Nephron (organoid): ENCODE data around the gene NOX4.

ENCODE experiments used
- H3K27ac Mint-ChIP-seq, 3 experiments: 2 replicates each; pipeline ENCODE4 v1.8.0; 2020; ENCODE audit warnings: mixed read lengths in 3 of 3, mild to moderate bottlenecking in 2 of 3, moderate library complexity in 1 of 3
- H3K27me3 Mint-ChIP-seq: 2 replicates; pipeline ENCODE4 v1.8.0; 2021; ENCODE audit warnings: low read depth, mild to moderate bottlenecking, moderate library complexity, mixed read lengths
- H3K36me3 Mint-ChIP-seq: 2 replicates; pipeline ENCODE4 v1.8.0; 2020; ENCODE audit warnings: low read depth, mixed read lengths
- H3K4me1 Mint-ChIP-seq: 2 replicates; pipeline ENCODE4 v1.8.0; 2020; ENCODE audit warnings: mixed read lengths
- H3K4me3 Mint-ChIP-seq, 3 experiments: 2 replicates each; pipeline ENCODE4 v1.8.0; 2020; ENCODE audit warnings: mild to moderate bottlenecking in 3 of 3, mixed read lengths in 3 of 3, moderate library complexity in 2 of 3
- H3K9me3 Mint-ChIP-seq: 2 replicates; pipeline ENCODE4 v1.8.0; 2020; ENCODE audit warnings: mixed read lengths
- TF ChIP-seq, protein P1 (sequence below), 3 experiments: fragments of 200-600 bp; sonication (generic); IDR thresholded peaks; one replicate each; pipeline ENCODE4 v1.5.0; 2021; ENCODE audit warnings: antibody characterized with exemption in 3 of 3; ENCODE audit not compliant: unreplicated experiment in 3 of 3

Gene NOX4

DNA sequence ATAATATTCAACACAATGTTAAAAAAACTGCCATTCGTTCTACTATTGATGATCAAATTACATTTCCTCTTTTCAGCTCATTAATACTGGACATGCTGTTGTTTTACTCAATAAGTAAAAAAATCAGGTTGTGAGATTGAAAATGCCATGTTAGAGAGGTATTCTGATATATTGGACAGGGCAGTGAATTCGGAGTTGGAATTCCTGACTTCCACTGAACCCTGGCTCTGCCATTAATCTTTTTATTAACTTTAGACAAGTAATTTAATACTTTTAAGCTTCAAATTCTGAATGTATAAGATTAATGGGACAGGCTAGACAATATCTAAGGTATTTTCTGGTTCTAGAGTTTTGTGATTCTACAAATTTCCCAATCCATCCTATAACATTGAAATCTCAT lies 12.2 kb upstream of the NOX4 start:
- no peaks in the 10 kb centered on the region for H3K27me3 Mint-ChIP-seq
- no peaks in the 10 kb centered on the region for H3K36me3 Mint-ChIP-seq
- H3K4me3 Mint-ChIP-seq: no peak overlapping the region
- TF ChIP-seq, protein P1, sequence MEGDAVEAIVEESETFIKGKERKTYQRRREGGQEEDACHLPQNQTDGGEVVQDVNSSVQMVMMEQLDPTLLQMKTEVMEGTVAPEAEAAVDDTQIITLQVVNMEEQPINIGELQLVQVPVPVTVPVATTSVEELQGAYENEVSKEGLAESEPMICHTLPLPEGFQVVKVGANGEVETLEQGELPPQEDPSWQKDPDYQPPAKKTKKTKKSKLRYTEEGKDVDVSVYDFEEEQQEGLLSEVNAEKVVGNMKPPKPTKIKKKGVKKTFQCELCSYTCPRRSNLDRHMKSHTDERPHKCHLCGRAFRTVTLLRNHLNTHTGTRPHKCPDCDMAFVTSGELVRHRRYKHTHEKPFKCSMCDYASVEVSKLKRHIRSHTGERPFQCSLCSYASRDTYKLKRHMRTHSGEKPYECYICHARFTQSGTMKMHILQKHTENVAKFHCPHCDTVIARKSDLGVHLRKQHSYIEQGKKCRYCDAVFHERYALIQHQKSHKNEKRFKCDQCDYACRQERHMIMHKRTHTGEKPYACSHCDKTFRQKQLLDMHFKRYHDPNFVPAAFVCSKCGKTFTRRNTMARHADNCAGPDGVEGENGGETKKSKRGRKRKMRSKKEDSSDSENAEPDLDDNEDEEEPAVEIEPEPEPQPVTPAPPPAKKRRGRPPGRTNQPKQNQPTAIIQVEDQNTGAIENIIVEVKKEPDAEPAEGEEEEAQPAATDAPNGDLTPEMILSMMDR (IDR thresholded peaks at IDR 0.05; ENCODE audit: unreplicated experiment in 3 of 3): no peak
- H3K9me3 Mint-ChIP-seq: no peaks in the 10 kb centered on the region
- H3K4me1 Mint-ChIP-seq: peaks cover 6% of the 10 kb centered on the region
- H3K27ac Mint-ChIP-seq: no peak overlapping the region

DNA sequence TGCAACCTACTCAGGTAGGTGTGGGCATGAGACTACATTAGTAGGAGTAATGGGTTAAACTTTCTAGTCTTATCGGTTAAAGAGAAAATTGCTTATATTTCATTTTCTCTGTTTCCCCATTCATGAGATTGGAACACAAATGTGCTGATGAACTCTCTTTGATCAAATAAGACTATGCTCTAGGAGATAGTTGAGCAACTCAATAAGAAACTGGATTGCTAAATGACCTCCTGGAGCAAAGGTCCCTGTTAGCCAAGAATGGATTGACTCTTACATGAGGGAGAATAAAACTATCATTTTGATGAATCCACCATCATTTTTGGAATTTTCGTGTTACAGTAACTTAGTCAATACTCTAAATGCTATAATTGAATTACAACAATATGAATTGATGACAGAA lies 11.1 kb upstream of the NOX4 start:
- TF ChIP-seq, protein P1 (IDR thresholded peaks at IDR 0.05; ENCODE audit: unreplicated experiment in 3 of 3): no peak
- Mint-ChIP-seq H3K27ac (no peak overlapping the region), H3K27me3 (no peaks in the 10 kb centered on the region), H3K4me1 (peaks cover 6% of the 10 kb centered on the region), H3K36me3 (no peaks in the 10 kb centered on the region), H3K4me3 (no peak overlapping the region), H3K9me3 (no peaks in the 10 kb centered on the region)

DNA sequence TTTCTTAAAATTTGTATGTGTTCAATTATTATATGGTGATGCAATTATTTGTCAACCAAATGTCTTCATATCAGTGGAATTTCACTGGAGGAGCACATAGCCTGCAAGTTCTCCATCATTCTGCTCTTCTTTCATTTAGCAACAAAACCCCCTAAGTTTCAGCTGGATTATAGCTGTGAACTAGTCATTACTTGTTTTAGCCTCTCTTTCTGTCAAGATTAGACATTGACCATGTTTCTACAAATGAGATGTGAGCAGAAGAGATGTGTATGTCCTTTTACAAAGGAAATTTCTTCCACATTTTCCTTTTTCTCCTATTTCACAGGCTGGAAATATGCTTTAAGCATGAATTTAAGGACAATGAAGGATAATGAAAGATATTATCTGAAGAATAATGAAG lies 9.2 kb upstream of the NOX4 start:
- no peaks in the 10 kb centered on the region for H3K36me3 Mint-ChIP-seq
- H3K9me3 Mint-ChIP-seq: no peaks in the 10 kb centered on the region
- H3K27ac Mint-ChIP-seq: no peak overlapping the region
- H3K4me1 Mint-ChIP-seq: peaks cover 6% of the 10 kb centered on the region
- TF ChIP-seq, protein P1 (IDR thresholded peaks at IDR 0.05; ENCODE audit: unreplicated experiment in 3 of 3): no peak
- H3K4me3 Mint-ChIP-seq: no peak overlapping the region
- H3K27me3 Mint-ChIP-seq: no peaks in the 10 kb centered on the region

DNA sequence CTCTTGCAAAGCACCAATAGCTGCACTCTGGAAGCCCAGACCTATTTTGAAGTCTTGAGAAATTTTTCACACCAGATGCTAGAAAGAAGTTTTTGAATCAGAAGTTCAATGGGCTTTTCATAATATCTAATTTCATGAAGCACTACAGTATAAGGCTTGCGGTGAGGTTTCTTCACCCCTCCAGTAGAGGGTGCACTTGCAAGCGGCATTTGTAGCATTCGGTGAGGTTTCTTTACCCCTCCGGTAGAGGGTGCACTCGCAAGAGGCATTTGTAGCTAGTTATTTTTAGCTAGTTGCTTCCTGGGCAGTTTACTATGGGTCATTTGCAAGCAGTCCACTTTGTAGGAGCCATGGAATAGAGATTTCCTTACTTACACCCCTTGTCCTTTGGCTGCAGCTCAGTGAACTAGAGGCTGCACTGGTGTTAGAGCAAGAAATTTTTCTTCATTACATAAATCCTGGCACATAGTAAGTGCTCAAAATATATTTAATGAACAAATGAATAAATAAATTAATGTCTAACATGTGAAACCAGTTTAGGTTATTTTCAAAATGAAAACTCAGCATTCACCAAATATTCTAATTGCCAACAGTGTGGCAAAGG lies 7.8 kb upstream of the NOX4 start:
- TF ChIP-seq, protein P1 (IDR thresholded peaks at IDR 0.05; ENCODE audit: unreplicated experiment in 3 of 3): no peak
- no peaks in the 10 kb centered on the region for H3K27me3 Mint-ChIP-seq
- no peak overlapping the region for H3K4me3 Mint-ChIP-seq
- peaks cover 6% of the 10 kb centered on the region for H3K4me1 Mint-ChIP-seq
- H3K36me3 Mint-ChIP-seq: no peaks in the 10 kb centered on the region
- H3K9me3 Mint-ChIP-seq: no peaks in the 10 kb centered on the region
- H3K27ac Mint-ChIP-seq: no peak overlapping the region

DNA sequence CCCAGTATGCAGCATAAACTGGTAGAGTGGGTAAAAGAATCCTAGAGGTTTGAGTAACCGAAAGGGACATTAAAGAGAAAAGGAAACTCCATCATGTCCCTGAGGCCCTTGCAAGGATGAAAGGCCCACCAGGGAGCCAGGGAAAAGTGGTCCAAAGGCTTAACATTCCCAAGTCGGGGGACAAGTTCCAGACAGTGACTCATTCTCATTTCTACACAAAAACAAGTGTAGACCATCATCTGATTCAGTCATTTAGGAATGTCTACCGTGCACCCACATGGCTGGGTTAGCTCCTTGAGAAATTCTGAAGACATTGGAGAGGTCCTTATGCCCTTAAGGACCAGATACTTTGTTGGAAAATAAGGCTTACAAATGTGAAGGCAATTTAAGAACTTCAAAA lies 4.8 kb upstream of the NOX4 start:
- TF ChIP-seq, protein P1 (IDR thresholded peaks at IDR 0.05; ENCODE audit: unreplicated experiment in 3 of 3): no peak
- no peaks in the 10 kb centered on the region for H3K9me3 Mint-ChIP-seq
- no peak overlapping the region for H3K4me3 Mint-ChIP-seq
- no peaks in the 10 kb centered on the region for H3K36me3 Mint-ChIP-seq
- peaks cover 16% of the 10 kb centered on the region for H3K4me1 Mint-ChIP-seq
- H3K27me3 Mint-ChIP-seq: no peaks in the 10 kb centered on the region
- H3K27ac Mint-ChIP-seq: no peak overlapping the region

DNA sequence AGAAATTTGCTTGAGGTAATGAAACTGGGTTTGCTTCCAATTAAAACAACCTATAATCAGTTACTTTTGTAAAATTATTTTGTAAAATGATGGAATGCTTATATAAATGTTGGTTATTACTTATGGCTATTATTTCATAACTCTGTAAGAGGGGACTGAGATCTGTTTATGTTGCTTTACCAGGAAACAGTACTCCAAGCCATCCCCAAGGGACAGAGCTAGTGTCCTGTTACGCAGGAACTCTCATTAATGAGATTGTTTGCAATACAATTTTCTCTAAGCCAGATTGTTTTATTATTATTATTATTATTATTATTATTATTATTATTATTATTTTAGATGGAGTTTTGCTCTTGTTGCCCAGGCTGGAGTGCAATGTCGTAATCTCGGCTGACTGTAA lies 2.3 kb upstream of the NOX4 start:
- Mint-ChIP-seq H3K4me1 (peaks cover 29% of the 10 kb centered on the region), H3K27me3 (no peaks in the 10 kb centered on the region), H3K9me3 (no peaks in the 10 kb centered on the region), H3K27ac (no peak overlapping the region), H3K4me3 (no peak overlapping the region), H3K36me3 (no peaks in the 10 kb centered on the region)
- TF ChIP-seq, protein P1 (IDR thresholded peaks at IDR 0.05; ENCODE audit: unreplicated experiment in 3 of 3): no peak
